ENCODE measurements around the gene ZNF423.

GRCh38 chr16:49462989-49463371 is 392.9 kb downstream of the ZNF423 start:
- TF ChIP-seq, protein P1, sequence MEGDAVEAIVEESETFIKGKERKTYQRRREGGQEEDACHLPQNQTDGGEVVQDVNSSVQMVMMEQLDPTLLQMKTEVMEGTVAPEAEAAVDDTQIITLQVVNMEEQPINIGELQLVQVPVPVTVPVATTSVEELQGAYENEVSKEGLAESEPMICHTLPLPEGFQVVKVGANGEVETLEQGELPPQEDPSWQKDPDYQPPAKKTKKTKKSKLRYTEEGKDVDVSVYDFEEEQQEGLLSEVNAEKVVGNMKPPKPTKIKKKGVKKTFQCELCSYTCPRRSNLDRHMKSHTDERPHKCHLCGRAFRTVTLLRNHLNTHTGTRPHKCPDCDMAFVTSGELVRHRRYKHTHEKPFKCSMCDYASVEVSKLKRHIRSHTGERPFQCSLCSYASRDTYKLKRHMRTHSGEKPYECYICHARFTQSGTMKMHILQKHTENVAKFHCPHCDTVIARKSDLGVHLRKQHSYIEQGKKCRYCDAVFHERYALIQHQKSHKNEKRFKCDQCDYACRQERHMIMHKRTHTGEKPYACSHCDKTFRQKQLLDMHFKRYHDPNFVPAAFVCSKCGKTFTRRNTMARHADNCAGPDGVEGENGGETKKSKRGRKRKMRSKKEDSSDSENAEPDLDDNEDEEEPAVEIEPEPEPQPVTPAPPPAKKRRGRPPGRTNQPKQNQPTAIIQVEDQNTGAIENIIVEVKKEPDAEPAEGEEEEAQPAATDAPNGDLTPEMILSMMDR (conservative IDR thresholded peaks at IDR 0.05; ENCODE audit: low read depth, low read length): no peak
- TF ChIP-seq EZH2 (IDR thresholded peaks at IDR 0.05; ENCODE audit: borderline replicate concordance, low read depth, low read length, poor library complexity, severe bottlenecking): no peak
